Sigmoid colon (tissue), 4 donors: ENCODE measurements around the gene CDH23.

ENCODE experiments used
- POLR2AphosphoS5 ChIP-seq, 4 donors: sonication (generic); formaldehyde crosslinking; IDR thresholded peaks; one replicate each; pipeline ENCODE4 v1.6.1; 2017; ENCODE audit warnings: antibody characterized with exemption in 4 of 4
- TF ChIP-seq, protein P1 (sequence below), 4 experiments: fragments of 450-650 bp in 3 of 4; fragments of 200-600 bp in 1 of 4; IDR thresholded peaks; one replicate each; pipeline ENCODE4 v1.5.1; 2016 to 2019; ENCODE audit warnings: antibody characterized with exemption in 4 of 4, mild to moderate bottlenecking in 3 of 4, moderate library complexity in 2 of 4

DNA sequence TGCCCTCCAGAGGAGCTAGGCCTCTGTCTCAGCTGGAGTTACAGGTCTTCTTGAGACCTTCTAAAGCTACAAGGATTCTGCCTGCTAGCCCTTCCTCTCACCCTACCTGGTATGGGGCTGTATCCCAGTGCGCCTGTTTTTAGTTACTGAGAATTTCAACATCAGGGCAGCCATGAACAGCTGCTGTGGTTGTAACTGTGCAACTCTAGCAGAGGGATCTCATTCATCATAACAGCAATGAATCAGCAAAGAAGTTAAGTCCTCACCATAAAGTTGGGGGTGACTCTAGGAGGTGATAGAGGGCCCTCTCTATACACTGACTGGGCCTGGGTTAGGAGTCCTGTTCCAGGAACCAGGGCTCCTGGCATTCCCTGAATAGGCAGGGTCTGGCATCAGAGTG is 14.0 kb upstream of the CDH23 start:
- TF ChIP-seq, protein P1, sequence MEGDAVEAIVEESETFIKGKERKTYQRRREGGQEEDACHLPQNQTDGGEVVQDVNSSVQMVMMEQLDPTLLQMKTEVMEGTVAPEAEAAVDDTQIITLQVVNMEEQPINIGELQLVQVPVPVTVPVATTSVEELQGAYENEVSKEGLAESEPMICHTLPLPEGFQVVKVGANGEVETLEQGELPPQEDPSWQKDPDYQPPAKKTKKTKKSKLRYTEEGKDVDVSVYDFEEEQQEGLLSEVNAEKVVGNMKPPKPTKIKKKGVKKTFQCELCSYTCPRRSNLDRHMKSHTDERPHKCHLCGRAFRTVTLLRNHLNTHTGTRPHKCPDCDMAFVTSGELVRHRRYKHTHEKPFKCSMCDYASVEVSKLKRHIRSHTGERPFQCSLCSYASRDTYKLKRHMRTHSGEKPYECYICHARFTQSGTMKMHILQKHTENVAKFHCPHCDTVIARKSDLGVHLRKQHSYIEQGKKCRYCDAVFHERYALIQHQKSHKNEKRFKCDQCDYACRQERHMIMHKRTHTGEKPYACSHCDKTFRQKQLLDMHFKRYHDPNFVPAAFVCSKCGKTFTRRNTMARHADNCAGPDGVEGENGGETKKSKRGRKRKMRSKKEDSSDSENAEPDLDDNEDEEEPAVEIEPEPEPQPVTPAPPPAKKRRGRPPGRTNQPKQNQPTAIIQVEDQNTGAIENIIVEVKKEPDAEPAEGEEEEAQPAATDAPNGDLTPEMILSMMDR (IDR thresholded peaks at IDR 0.05) = no peak
- no peak for TF ChIP-seq POLR2AphosphoS5 (IDR thresholded peaks at IDR 0.05)
